ENCODE measurements around the gene TAF8. TPM values are rescaled to one million over a fixed set of nuclear protein-coding genes. Genes with fewer than 3 reads are reported as not detected.

TAF8 gene
- total RNA-seq, 3 donors from 2014 or later = 15.7 to 25.4 (median 21.1) TPM

DNA sequence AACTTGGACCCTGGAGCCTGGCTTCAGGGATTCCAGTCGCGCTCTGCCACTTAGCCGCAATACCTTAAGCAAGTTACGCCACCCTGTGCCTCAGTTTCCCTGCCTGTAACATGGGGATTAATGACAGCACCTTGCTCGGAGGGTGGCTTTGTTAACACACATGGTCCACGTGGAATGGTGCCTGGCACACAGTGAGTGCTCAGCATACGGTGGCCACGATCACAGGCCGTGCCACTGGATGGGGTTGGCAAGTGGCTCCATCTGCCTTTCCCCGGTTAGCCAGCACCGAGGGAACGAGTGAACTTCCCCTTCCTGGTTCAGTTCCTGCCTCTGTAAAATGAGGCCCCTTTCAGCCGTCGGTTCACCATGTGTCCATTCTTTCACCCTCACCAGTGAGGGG, 74.9 kb downstream of the TAF8 start:
- Histone ChIP-seq H3K4me3 (no peak overlapping the region), H3K27ac (peak overlapping the region; percentile 14 to 94), H3K4me1 (peaks cover 0 to 6% of the 10 kb centered on the region in 2 donors), H3K27me3 (no peaks in the 10 kb centered on the region), H3K36me3 (no peaks in the 10 kb centered on the region), H3K9me3 (no peaks in the 10 kb centered on the region)
- no peak for DNase-seq (ENCODE audit: low spot score in 2 of 2)
- intact Hi-C loops (cut with DNase I; ENCODE audit: low total_unique reads) = no loop called here
- TF ChIP-seq CTCF (IDR thresholded peaks at IDR 0.05) (no peak), POLR2AphosphoS5 (IDR thresholded peaks at IDR 0.05) (no peak), POLR2A (IDR thresholded peaks at IDR 0.05) (no peak)

- H3K4me1 ChIP-seq = peaks cover 0 to 6% of the 10 kb centered on the region in 2 donors
- no peak for DNase-seq (ENCODE audit: low spot score in 2 of 2)
- peak overlapping the region; percentile 14 to 94 for H3K27ac ChIP-seq
- no peaks in the 10 kb centered on the region for H3K9me3 ChIP-seq
- intact Hi-C loops (cut with DNase I; ENCODE audit: low total_unique reads) = no loop called here
- no peaks in the 10 kb centered on the region for H3K27me3 ChIP-seq
- no peak for TF ChIP-seq POLR2A (IDR thresholded peaks at IDR 0.05)
- H3K36me3 ChIP-seq = no peaks in the 10 kb centered on the region
- no peak overlapping the region for H3K4me3 ChIP-seq
These were observed 75.3 kb downstream of the TAF8 start for GRCh38 chr6:42125663-42126062.

GRCh38 chr6:42128460-42129359, 78.4 kb downstream of the TAF8 start:
- no peaks in the 10 kb centered on the region for H3K27me3 ChIP-seq
- intact Hi-C loops (cut with DNase I; ENCODE audit: low total_unique reads) = no loop called here
- no peak overlapping the region for H3K4me3 ChIP-seq
- TF ChIP-seq CTCF (IDR thresholded peaks at IDR 0.05) = no peak
- TF ChIP-seq POLR2AphosphoS5 (IDR thresholded peaks at IDR 0.05) = no peak
- no peak for TF ChIP-seq POLR2A (IDR thresholded peaks at IDR 0.05)
- H3K36me3 ChIP-seq = no peaks in the 10 kb centered on the region
- peaks cover 0 to 2% of the 10 kb centered on the region in 2 donors for H3K4me1 ChIP-seq
- H3K9me3 ChIP-seq = no peaks in the 10 kb centered on the region
- no peak for DNase-seq (ENCODE audit: low spot score in 2 of 2)
- H3K27ac ChIP-seq = no peak overlapping the region

DNA sequence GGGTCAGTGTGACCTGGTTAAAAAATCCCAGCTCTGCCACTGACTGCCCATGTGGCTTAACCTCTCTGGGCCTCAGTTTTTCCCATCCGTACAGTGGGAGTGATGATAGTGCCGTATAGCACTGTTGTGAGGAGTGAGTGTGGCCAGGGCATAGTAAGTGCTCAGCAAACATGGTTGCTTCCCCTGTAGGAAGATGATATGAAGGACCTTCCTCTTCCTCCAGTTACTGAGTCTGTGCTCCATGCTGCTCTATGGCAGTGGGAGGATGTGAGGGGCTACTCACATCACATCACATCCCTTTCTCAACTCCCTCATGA, 79.0 kb downstream of the TAF8 start:
- Histone ChIP-seq H3K4me1 (no peaks in the 10 kb centered on the region), H3K27ac (no peak overlapping the region), H3K9me3 (no peaks in the 10 kb centered on the region), H3K4me3 (no peak overlapping the region), H3K27me3 (no peaks in the 10 kb centered on the region), H3K36me3 (no peaks in the 10 kb centered on the region)
- TF ChIP-seq POLR2A (IDR thresholded peaks at IDR 0.05) (no peak), CTCF (IDR thresholded peaks at IDR 0.05) (no peak), POLR2AphosphoS5 (IDR thresholded peaks at IDR 0.05) (no peak)
- intact Hi-C loops (cut with DNase I; ENCODE audit: low total_unique reads) = no loop called here
- DNase-seq (ENCODE audit: low spot score in 2 of 2) = no peak

DNA sequence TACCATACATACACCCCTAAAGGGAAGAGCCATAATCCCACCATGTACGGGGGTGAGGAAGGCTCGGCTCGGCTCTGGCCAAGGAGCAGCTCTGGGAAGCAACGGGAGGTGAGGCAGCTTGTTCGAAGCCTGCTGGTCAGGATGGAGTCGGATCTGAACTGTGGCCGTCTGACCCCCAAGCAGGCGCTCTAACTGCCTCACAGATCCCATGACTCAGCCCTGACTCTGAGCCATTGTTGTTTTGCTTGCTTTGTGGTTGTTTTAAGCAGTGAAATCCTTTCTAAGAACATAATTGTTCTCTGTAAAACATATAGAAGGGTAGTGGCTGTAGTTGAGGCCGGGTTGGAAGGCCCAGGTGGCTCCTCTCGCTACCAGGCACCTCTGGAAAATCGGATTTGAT, 81.2 kb downstream of the TAF8 start:
- Histone ChIP-seq H3K27me3 (no peaks in the 10 kb centered on the region), H3K4me3 (no peak overlapping the region), H3K4me1 (peaks cover 0 to 2% of the 10 kb centered on the region in 2 donors), H3K9me3 (no peaks in the 10 kb centered on the region), H3K27ac (no peak overlapping the region), H3K36me3 (no peaks in the 10 kb centered on the region)
- intact Hi-C loops (cut with DNase I; ENCODE audit: low total_unique reads) = no loop called here
- no peak for TF ChIP-seq POLR2AphosphoS5 (IDR thresholded peaks at IDR 0.05)
- no peak for TF ChIP-seq POLR2A (IDR thresholded peaks at IDR 0.05)
- TF ChIP-seq CTCF (IDR thresholded peaks at IDR 0.05) = no peak
- no peak for DNase-seq (ENCODE audit: low spot score in 2 of 2)
